Measurements from ENCODE around the gene CSRNP3.

The CSRNP3 gene

GRCh38 chr2:165635532-165635931 is 166.0 kb downstream of the CSRNP3 start:
- Mint-ChIP-seq H3K4me1 (peaks cover 62% of the 10 kb centered on the region), H3K4me3 (no peak overlapping the region), H3K36me3 (ENCODE audit: low read depth) (peaks cover 8% of the 10 kb centered on the region), H3K9me3 (no peaks in the 10 kb centered on the region), H3K27me3 (ENCODE audit: low read depth, poor library complexity) (no peaks in the 10 kb centered on the region), H3K27ac (peak overlapping the region; percentile 73)
- TF ChIP-seq CTCF (IDR thresholded peaks at IDR 0.05) = no peak
- DNase-seq = no peak

- Mint-ChIP-seq H3K4me1 (peaks cover 68% of the 10 kb centered on the region), H3K27ac (no peak overlapping the region), H3K4me3 (no peak overlapping the region), H3K27me3 (ENCODE audit: low read depth, poor library complexity) (no peaks in the 10 kb centered on the region), H3K36me3 (ENCODE audit: low read depth) (peaks cover 11% of the 10 kb centered on the region), H3K9me3 (peaks cover under 1% of the 10 kb centered on the region)
- no peak for TF ChIP-seq CTCF (IDR thresholded peaks at IDR 0.05)
- no peak for DNase-seq
Observed at GRCh38 chr2:165636959-165637358, 167.5 kb downstream of the CSRNP3 start.

- no peak for TF ChIP-seq CTCF (IDR thresholded peaks at IDR 0.05)
- no peaks in the 10 kb centered on the region for H3K27me3 Mint-ChIP-seq (ENCODE audit: low read depth, poor library complexity)
- peaks cover 13% of the 10 kb centered on the region for H3K36me3 Mint-ChIP-seq (ENCODE audit: low read depth)
- H3K9me3 Mint-ChIP-seq = peaks cover 5% of the 10 kb centered on the region
- DNase-seq = no peak
- no peak overlapping the region for H3K4me3 Mint-ChIP-seq
- peaks cover 68% of the 10 kb centered on the region for H3K4me1 Mint-ChIP-seq
- no peak overlapping the region for H3K27ac Mint-ChIP-seq
Observed at GRCh38 chr2:165637396-165637795, 167.9 kb downstream of the CSRNP3 start.

- peaks cover 47% of the 10 kb centered on the region for H3K4me1 Mint-ChIP-seq
Observed at GRCh38 chr2:165639504-165639903, 170.0 kb downstream of the CSRNP3 start.

GRCh38 chr2:165640247-165640929 is 170.9 kb downstream of the CSRNP3 start:
- Mint-ChIP-seq H3K4me1 (peaks cover 40% of the 10 kb centered on the region), H3K27me3 (ENCODE audit: low read depth, poor library complexity) (no peaks in the 10 kb centered on the region), H3K9me3 (peaks cover 33% of the 10 kb centered on the region), H3K4me3 (no peak overlapping the region), H3K27ac (peak overlapping the region; percentile 38), H3K36me3 (ENCODE audit: low read depth) (peaks cover 37% of the 10 kb centered on the region)
- no peak for TF ChIP-seq CTCF (IDR thresholded peaks at IDR 0.05)
- DNase-seq = no peak

More at GRCh38 chr2:165639504-165639903, 170.0 kb downstream of the CSRNP3 start:
- TF ChIP-seq CTCF (IDR thresholded peaks at IDR 0.05) = no peak
- no peak for DNase-seq
- peak overlapping the region; percentile 88 for H3K27ac Mint-ChIP-seq
- H3K36me3 Mint-ChIP-seq (ENCODE audit: low read depth) = peaks cover 28% of the 10 kb centered on the region
- no peaks in the 10 kb centered on the region for H3K27me3 Mint-ChIP-seq (ENCODE audit: low read depth, poor library complexity)
- H3K4me3 Mint-ChIP-seq = no peak overlapping the region
- H3K9me3 Mint-ChIP-seq = peaks cover 25% of the 10 kb centered on the region

Measured in nephron progenitor cell (in vitro differentiated cells).